Activated naive CD8-positive, alpha-beta T cell treated with anti-CD3 and anti-CD28 coated beads, Interleukin-2, amount 50 U/mL, for 24 hours (primary cell): ENCODE measurements around the gene SLC45A2.

Experiments used
- ATAC-seq: fragments of 150-1000 bp; cut with Tn5 transposase; one replicate; pipeline ENCODE4 v1.10.0; 2021
- DNase-seq: peaks from one replicate; pipeline ENCODE4 v3.0.0; 2021
- H3K27ac Mint-ChIP-seq: one replicate; pipeline ENCODE4 v1.8.0; 2021; ENCODE audit warnings: mild to moderate bottlenecking, mixed read lengths
- H3K27me3 Mint-ChIP-seq: one replicate; pipeline ENCODE4 v1.8.0; 2021; ENCODE audit warnings: mixed read lengths
- H3K36me3 Mint-ChIP-seq: one replicate; pipeline ENCODE4 v1.8.0; 2021; ENCODE audit warnings: low read depth, mixed read lengths
- H3K4me1 Mint-ChIP-seq: one replicate; pipeline ENCODE4 v1.8.0; 2021; ENCODE audit warnings: mixed read lengths
- H3K4me3 Mint-ChIP-seq: one replicate; pipeline ENCODE4 v1.8.0; 2021; ENCODE audit warnings: mild to moderate bottlenecking, moderate library complexity, mixed read lengths
- H3K9me3 Mint-ChIP-seq: one replicate; pipeline ENCODE4 v1.8.0; 2021; ENCODE audit warnings: mixed read lengths

Gene SLC45A2

GRCh38 chr5:33997331-33997983, 13.0 kb upstream of the SLC45A2 start:
- Mint-ChIP-seq H3K36me3 (peaks cover 2% of the 10 kb centered on the region), H3K4me1 (peaks cover 7% of the 10 kb centered on the region), H3K9me3 (no peaks in the 10 kb centered on the region), H3K4me3 (no peak overlapping the region), H3K27me3 (no peaks in the 10 kb centered on the region), H3K27ac (no peak overlapping the region)
- ATAC-seq (peak; percentile 80), DNase-seq (peak; percentile 16)

GRCh38 chr5:33995865-33996264, 11.4 kb upstream of the SLC45A2 start:
- no peaks in the 10 kb centered on the region for H3K27me3 Mint-ChIP-seq
- H3K27ac Mint-ChIP-seq, result no peak overlapping the region
- H3K9me3 Mint-ChIP-seq, result no peaks in the 10 kb centered on the region
- no peak for ATAC-seq
- H3K36me3 Mint-ChIP-seq, result peaks cover 2% of the 10 kb centered on the region
- DNase-seq, result no peak
- no peak overlapping the region for H3K4me3 Mint-ChIP-seq
- peaks cover 6% of the 10 kb centered on the region for H3K4me1 Mint-ChIP-seq

GRCh38 chr5:33994845-33995244, 10.4 kb upstream of the SLC45A2 start:
- Mint-ChIP-seq H3K36me3 (peaks cover 2% of the 10 kb centered on the region), H3K9me3 (no peaks in the 10 kb centered on the region), H3K4me3 (no peak overlapping the region), H3K27ac (peak overlapping the region; percentile 10), H3K4me1 (peaks cover 6% of the 10 kb centered on the region), H3K27me3 (no peaks in the 10 kb centered on the region)
- ATAC-seq (peak; percentile 56), DNase-seq (no peak)

GRCh38 chr5:33992864-33993263, 8.4 kb upstream of the SLC45A2 start:
- Mint-ChIP-seq H3K27me3 (no peaks in the 10 kb centered on the region), H3K9me3 (no peaks in the 10 kb centered on the region), H3K27ac (no peak overlapping the region), H3K4me3 (no peak overlapping the region), H3K4me1 (peaks cover 6% of the 10 kb centered on the region), H3K36me3 (peaks cover 13% of the 10 kb centered on the region)
- ATAC-seq (no peak), DNase-seq (no peak)

DNA sequence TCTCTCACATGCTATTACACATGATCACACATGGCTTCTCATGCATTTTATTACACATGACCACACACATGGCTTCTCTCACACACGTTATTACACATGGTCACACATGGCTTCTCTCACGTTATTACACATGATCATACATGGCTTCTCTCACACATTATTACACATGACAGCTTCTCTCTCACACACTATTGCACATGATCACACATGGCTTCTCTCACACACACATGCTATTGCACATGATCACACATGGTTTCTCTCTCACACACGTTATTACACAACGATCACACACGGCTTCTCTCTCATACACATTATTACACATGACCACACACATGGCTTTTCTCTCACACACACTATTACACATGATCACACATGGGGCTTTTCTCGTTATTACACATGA, 954 bp upstream of the SLC45A2 start:
- Mint-ChIP-seq H3K27me3 (no peaks in the 10 kb centered on the region), H3K9me3 (no peaks in the 10 kb centered on the region), H3K4me3 (no peak overlapping the region), H3K36me3 (peaks cover 14% of the 10 kb centered on the region), H3K4me1 (no peaks in the 10 kb centered on the region), H3K27ac (no peak overlapping the region)
- no peak for DNase-seq
- ATAC-seq, result no peak

GRCh38 chr5:33984178-33984577, 315 bp downstream of the SLC45A2 start:
- Mint-ChIP-seq H3K4me1 (no peaks in the 10 kb centered on the region), H3K27me3 (no peaks in the 10 kb centered on the region), H3K9me3 (no peaks in the 10 kb centered on the region), H3K36me3 (peaks cover 11% of the 10 kb centered on the region), H3K27ac (no peak overlapping the region), H3K4me3 (no peak overlapping the region)
- DNase-seq, result no peak
- no peak for ATAC-seq

GRCh38 chr5:33981408-33982162, 2.9 kb downstream of the SLC45A2 start:
- ATAC-seq (no peak), DNase-seq (no peak)
- no peak overlapping the region for H3K4me3 Mint-ChIP-seq
- H3K36me3 Mint-ChIP-seq, result no peaks in the 10 kb centered on the region
- H3K27me3 Mint-ChIP-seq, result no peaks in the 10 kb centered on the region
- H3K27ac Mint-ChIP-seq, result no peak overlapping the region
- no peaks in the 10 kb centered on the region for H3K4me1 Mint-ChIP-seq
- H3K9me3 Mint-ChIP-seq, result no peaks in the 10 kb centered on the region

DNA sequence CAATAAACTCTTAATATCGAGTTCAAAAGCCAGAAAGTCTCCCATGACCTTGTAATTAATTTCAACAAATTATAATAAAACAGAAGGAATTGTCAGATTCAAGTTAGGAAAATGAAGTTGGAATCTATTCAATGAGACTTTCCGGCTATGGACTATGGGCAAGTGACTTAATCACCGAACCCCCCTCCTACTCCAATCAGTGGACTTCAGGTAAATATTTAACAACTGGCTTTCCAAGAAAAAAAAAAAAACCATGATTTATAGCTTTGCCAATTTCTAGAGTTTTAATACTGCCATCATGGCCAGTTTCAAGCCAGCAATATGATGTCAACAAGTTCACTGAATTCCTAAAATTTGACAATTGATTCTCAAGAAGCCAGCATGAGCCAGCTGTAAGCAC, 4.5 kb downstream of the SLC45A2 start:
- Mint-ChIP-seq H3K4me3 (no peak overlapping the region), H3K4me1 (no peaks in the 10 kb centered on the region), H3K27me3 (no peaks in the 10 kb centered on the region), H3K9me3 (no peaks in the 10 kb centered on the region), H3K27ac (no peak overlapping the region), H3K36me3 (no peaks in the 10 kb centered on the region)
- ATAC-seq (no peak), DNase-seq (no peak)

GRCh38 chr5:33978306-33978705, 6.2 kb downstream of the SLC45A2 start:
- no peak overlapping the region for H3K27ac Mint-ChIP-seq
- H3K9me3 Mint-ChIP-seq, result no peaks in the 10 kb centered on the region
- no peak overlapping the region for H3K4me3 Mint-ChIP-seq
- no peaks in the 10 kb centered on the region for H3K36me3 Mint-ChIP-seq
- H3K27me3 Mint-ChIP-seq, result no peaks in the 10 kb centered on the region
- peaks cover 3% of the 10 kb centered on the region for H3K4me1 Mint-ChIP-seq
- ATAC-seq (no peak), DNase-seq (no peak)

GRCh38 chr5:33976307-33976706, 8.2 kb downstream of the SLC45A2 start:
- Mint-ChIP-seq H3K27me3 (no peaks in the 10 kb centered on the region), H3K9me3 (no peaks in the 10 kb centered on the region), H3K4me3 (no peak overlapping the region), H3K4me1 (peaks cover 8% of the 10 kb centered on the region), H3K27ac (no peak overlapping the region), H3K36me3 (no peaks in the 10 kb centered on the region)
- ATAC-seq (no peak), DNase-seq (no peak)

DNA sequence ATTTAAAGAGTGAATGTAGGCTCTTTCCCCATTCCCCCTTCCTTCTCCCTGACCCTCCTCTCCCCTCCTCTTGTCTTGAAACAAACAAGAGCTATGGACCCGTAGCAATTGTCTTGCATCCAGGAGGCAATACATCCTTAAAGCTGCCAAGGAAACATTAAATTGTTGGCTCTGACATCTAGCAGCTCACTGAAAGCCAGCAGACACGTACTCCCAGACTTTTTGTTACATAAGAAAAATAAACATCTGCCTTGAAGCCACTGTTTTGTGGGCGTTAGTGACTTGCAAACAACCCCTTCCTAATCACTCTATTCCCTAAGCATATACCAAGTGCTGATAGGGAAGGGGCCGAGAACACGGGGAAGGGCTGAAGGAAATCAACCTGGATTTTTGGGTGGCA, 8.6 kb downstream of the SLC45A2 start:
- ATAC-seq (no peak), DNase-seq (no peak)
- Mint-ChIP-seq H3K9me3 (no peaks in the 10 kb centered on the region), H3K27ac (no peak overlapping the region), H3K4me3 (no peak overlapping the region), H3K36me3 (no peaks in the 10 kb centered on the region), H3K27me3 (no peaks in the 10 kb centered on the region), H3K4me1 (peaks cover 8% of the 10 kb centered on the region)

- H3K4me1 Mint-ChIP-seq, result peaks cover 10% of the 10 kb centered on the region
- no peak overlapping the region for H3K4me3 Mint-ChIP-seq
- no peaks in the 10 kb centered on the region for H3K27me3 Mint-ChIP-seq
- H3K9me3 Mint-ChIP-seq, result no peaks in the 10 kb centered on the region
- no peaks in the 10 kb centered on the region for H3K36me3 Mint-ChIP-seq
- no peak overlapping the region for H3K27ac Mint-ChIP-seq
- ATAC-seq (peak; percentile 65), DNase-seq (no peak)
Observed at GRCh38 chr5:33973271-33973670, 11.2 kb downstream of the SLC45A2 start.

DNA sequence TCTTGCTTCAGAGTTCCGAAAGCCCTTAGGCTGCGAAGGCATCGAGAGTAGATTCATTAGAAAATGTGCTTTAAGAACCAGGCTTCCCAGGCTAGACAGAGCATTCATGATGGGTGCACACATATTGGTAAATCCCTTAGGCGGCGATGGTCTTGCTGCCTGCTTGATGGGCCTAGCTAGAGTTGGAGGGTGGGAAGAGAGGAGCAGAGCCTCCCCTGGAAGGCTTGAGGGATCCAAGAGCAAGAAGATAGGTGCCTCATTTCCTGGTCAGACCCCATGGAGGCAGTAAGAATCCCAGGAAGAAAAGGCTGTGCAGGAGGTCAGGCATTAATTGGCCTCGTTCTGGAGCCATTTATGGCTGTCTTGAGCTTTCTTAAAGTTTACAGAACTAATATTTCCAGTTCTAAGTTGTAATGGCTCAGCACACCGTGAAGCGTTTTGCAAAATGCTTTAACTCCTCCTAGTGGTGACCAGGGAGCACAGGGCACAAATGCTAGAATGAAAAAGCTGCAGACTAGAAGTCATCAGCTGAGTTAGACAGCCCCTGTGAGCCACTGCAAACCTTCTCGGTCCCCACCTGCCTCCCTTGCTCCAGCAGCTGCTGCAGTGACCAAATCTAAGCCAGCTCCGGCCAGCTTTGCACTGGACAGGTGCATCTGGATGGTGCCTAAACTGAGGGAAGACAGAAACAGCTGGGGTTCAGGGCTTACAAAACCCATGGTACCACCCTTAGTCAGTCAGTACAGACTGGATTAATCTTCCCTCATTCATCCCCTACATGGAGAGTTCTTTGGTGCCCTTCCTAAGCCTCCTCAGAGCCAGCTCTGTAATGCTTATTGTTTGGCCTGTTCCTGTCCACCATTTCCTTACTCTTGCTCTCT, 14.7 kb downstream of the SLC45A2 start:
- no peak overlapping the region for H3K27ac Mint-ChIP-seq
- H3K4me3 Mint-ChIP-seq, result no peak overlapping the region
- no peaks in the 10 kb centered on the region for H3K27me3 Mint-ChIP-seq
- H3K4me1 Mint-ChIP-seq, result peaks cover 15% of the 10 kb centered on the region
- DNase-seq (no peak), ATAC-seq (no peak)
- H3K36me3 Mint-ChIP-seq, result no peaks in the 10 kb centered on the region
- H3K9me3 Mint-ChIP-seq, result no peaks in the 10 kb centered on the region

DNA sequence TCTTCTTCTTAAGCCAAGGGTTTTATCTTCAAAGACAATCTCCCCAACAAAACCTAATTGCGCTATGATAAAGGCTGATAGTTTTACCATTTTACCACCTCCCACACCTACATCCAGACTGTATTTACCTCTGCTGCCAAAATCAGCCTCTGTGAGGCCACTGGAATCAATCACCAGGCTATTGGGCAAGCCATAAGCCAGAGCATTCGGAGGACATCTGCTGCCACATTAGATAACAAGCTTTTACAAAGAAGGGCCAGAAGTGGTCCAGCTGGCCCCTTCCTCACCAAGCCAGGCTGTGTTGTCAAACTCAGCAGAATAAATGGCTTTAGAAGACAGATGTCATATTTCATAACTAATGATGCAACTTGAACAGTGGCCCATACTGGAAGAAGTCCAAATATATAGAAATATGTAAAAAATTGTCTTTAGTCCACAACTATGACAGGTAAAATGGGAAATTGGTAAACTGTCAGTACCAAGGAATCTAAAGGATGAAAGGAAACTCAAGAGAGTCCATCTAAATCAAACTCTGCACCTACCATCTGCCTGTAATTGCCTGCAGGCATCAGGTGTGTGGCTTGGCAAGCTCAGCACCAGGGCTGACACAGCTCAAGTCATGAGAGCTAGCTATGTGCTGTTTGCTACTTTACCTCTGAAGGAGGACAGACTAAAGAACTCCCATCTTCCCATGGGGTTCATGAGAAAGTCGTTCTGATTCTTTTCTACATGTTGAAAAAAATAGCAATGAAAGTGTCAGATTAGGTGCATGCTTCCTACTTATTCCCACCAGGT, 16.1 kb downstream of the SLC45A2 start:
- no peak for DNase-seq
- H3K4me1 Mint-ChIP-seq, result peaks cover 17% of the 10 kb centered on the region
- H3K27ac Mint-ChIP-seq, result no peak overlapping the region
- no peak overlapping the region for H3K4me3 Mint-ChIP-seq
- no peaks in the 10 kb centered on the region for H3K27me3 Mint-ChIP-seq
- no peaks in the 10 kb centered on the region for H3K36me3 Mint-ChIP-seq
- no peak for ATAC-seq
- H3K9me3 Mint-ChIP-seq, result no peaks in the 10 kb centered on the region
